ENCODE measurements around the gene SNX7. TPM values are rescaled to one million over a fixed set of nuclear protein-coding genes. Genes with fewer than 3 reads are reported as not detected.

SNX7 gene
- total RNA-seq, 1 donor from 2014 or later, result 15.2 TPM

GRCh38 chr1:98696077-98696476, 34.6 kb downstream of the SNX7 start:
- no peaks in the 10 kb centered on the region for H3K36me3 ChIP-seq
- no peaks in the 10 kb centered on the region for H3K27me3 ChIP-seq (ENCODE audit: low read depth)
- no peaks in the 10 kb centered on the region for H3K4me1 ChIP-seq
- DNase-seq (no peak), ATAC-seq (no peak)
- no peaks in the 10 kb centered on the region for H3K9me3 ChIP-seq
- H3K4me3 ChIP-seq, result no peak overlapping the region
- H3K27ac ChIP-seq, result no peak overlapping the region
- intact Hi-C loops (cut with DNase I), result no loop called here
- TF ChIP-seq CTCF (IDR thresholded peaks at IDR 0.05), result no peak

GRCh38 chr1:98697781-98698180, 36.3 kb downstream of the SNX7 start:
- DNase-seq (no peak), ATAC-seq (no peak)
- Histone ChIP-seq H3K36me3 (no peaks in the 10 kb centered on the region), H3K27me3 (ENCODE audit: low read depth) (no peaks in the 10 kb centered on the region), H3K27ac (no peak overlapping the region), H3K4me1 (no peaks in the 10 kb centered on the region), H3K4me3 (no peak overlapping the region), H3K9me3 (no peaks in the 10 kb centered on the region)
- intact Hi-C loops (cut with DNase I), result no loop called here
- TF ChIP-seq CTCF (IDR thresholded peaks at IDR 0.05), result no peak

GRCh38 chr1:98698625-98699024, 37.1 kb downstream of the SNX7 start:
- no peaks in the 10 kb centered on the region for H3K4me1 ChIP-seq
- ATAC-seq (no peak), DNase-seq (no peak)
- no peaks in the 10 kb centered on the region for H3K36me3 ChIP-seq
- no peaks in the 10 kb centered on the region for H3K9me3 ChIP-seq
- intact Hi-C loops (cut with DNase I), result no loop called here
- no peak for TF ChIP-seq CTCF (IDR thresholded peaks at IDR 0.05)
- H3K27ac ChIP-seq, result no peak overlapping the region
- H3K27me3 ChIP-seq (ENCODE audit: low read depth), result no peaks in the 10 kb centered on the region
- no peak overlapping the region for H3K4me3 ChIP-seq

GRCh38 chr1:98700228-98700627, 38.7 kb downstream of the SNX7 start:
- intact Hi-C loops (cut with DNase I), result no loop called here
- Histone ChIP-seq H3K36me3 (no peaks in the 10 kb centered on the region), H3K27ac (no peak overlapping the region), H3K9me3 (no peaks in the 10 kb centered on the region), H3K4me3 (no peak overlapping the region), H3K27me3 (ENCODE audit: low read depth) (no peaks in the 10 kb centered on the region), H3K4me1 (no peaks in the 10 kb centered on the region)
- ATAC-seq (no peak), DNase-seq (no peak)
- TF ChIP-seq CTCF (IDR thresholded peaks at IDR 0.05), result no peak

GRCh38 chr1:98702976-98703375, 41.5 kb downstream of the SNX7 start:
- ATAC-seq (no peak), DNase-seq (no peak)
- no peak overlapping the region for H3K4me3 ChIP-seq
- H3K9me3 ChIP-seq, result no peaks in the 10 kb centered on the region
- intact Hi-C loops (cut with DNase I), result no loop called here
- H3K27ac ChIP-seq, result no peak overlapping the region
- no peaks in the 10 kb centered on the region for H3K4me1 ChIP-seq
- no peaks in the 10 kb centered on the region for H3K27me3 ChIP-seq (ENCODE audit: low read depth)
- TF ChIP-seq CTCF (IDR thresholded peaks at IDR 0.05), result no peak
- H3K36me3 ChIP-seq, result no peaks in the 10 kb centered on the region

- intact Hi-C loops (cut with DNase I), result no loop called here
- no peak for DNase-seq
- Histone ChIP-seq H3K4me3 (no peak overlapping the region), H3K9me3 (no peaks in the 10 kb centered on the region), H3K4me1 (no peaks in the 10 kb centered on the region), H3K27me3 (ENCODE audit: low read depth) (no peaks in the 10 kb centered on the region), H3K36me3 (no peaks in the 10 kb centered on the region), H3K27ac (no peak overlapping the region)
- ATAC-seq, result no peak
- no peak for TF ChIP-seq CTCF (IDR thresholded peaks at IDR 0.05)
Observed at GRCh38 chr1:98704474-98704873, 43.0 kb downstream of the SNX7 start.
